ENCODE data around the gene PDE7B. TPM values are rescaled to one million over a fixed set of nuclear protein-coding genes. Genes with fewer than 3 reads are reported as not detected.

PDE7B gene
- total RNA-seq, 1 donor from 2014 or later: 11.1 TPM

GRCh38 chr6:136157743-136158142 is 306.2 kb downstream of the PDE7B start:
- Mint-ChIP-seq H3K4me3 (no peak overlapping the region), H3K36me3 (ENCODE audit: low read depth) (peaks cover 18% of the 10 kb centered on the region), H3K27me3 (ENCODE audit: insufficient read depth) (no peaks in the 10 kb centered on the region), H3K4me1 (ENCODE audit: low read depth) (peaks cover 11% of the 10 kb centered on the region), H3K9me3 (peaks cover 4% of the 10 kb centered on the region), H3K27ac (no peak overlapping the region)
- no peak for DNase-seq (ENCODE audit: low spot score)
- intact Hi-C loops (cut with micrococcal nuclease): no loop called here

DNA sequence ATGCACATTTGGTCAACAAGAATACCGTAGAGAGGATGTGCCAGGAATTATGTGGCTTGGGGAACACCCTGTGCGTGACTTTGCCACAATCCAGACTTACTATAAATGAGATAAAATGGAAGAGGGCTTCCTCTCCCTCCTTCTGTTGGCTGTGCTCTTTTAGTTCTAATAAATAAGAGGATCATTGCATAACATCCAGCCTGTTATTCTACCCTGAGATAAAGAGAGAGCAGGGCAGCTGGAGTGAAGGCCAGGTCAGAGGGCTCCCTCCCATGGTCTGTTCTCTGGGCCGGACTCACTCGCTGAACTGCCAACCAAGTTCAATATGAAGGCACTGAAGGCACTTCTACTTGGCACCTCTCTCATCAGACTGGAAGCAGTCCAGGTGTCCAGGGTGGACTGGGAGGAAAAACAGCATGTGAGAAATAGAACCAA is 306.9 kb downstream of the PDE7B start:
- Mint-ChIP-seq H3K27me3 (ENCODE audit: insufficient read depth) (no peaks in the 10 kb centered on the region), H3K27ac (no peak overlapping the region), H3K36me3 (ENCODE audit: low read depth) (peaks cover 18% of the 10 kb centered on the region), H3K4me3 (no peak overlapping the region), H3K9me3 (peaks cover 4% of the 10 kb centered on the region), H3K4me1 (ENCODE audit: low read depth) (peaks cover 11% of the 10 kb centered on the region)
- intact Hi-C loops (cut with micrococcal nuclease): no loop called here
- DNase-seq (ENCODE audit: low spot score): no peak

DNA sequence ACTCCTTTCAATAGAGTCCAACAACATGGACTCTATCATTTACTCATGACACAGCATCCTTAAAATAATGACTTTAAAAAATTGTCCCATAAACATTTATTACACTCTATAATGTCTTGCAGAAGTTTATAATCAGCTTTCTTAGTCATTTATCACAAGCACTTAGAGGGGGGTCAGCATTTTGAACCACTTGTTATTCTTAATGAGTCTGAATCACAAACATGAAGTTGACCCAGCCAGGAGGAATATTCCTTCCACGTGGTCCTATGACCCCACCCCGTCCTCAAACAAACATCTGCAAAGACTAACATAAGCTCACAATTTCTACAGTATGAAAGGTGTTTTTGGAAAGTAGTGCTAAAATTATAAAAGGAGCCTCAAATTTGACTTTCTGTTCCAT is 307.5 kb downstream of the PDE7B start:
- H3K27ac Mint-ChIP-seq: no peak overlapping the region
- H3K9me3 Mint-ChIP-seq: peaks cover 9% of the 10 kb centered on the region
- DNase-seq (ENCODE audit: low spot score): no peak
- intact Hi-C loops (cut with micrococcal nuclease): no loop called here
- no peak overlapping the region for H3K4me3 Mint-ChIP-seq
- H3K27me3 Mint-ChIP-seq (ENCODE audit: insufficient read depth): no peaks in the 10 kb centered on the region
- peaks cover 22% of the 10 kb centered on the region for H3K36me3 Mint-ChIP-seq (ENCODE audit: low read depth)
- H3K4me1 Mint-ChIP-seq (ENCODE audit: low read depth): peaks cover 11% of the 10 kb centered on the region

- Mint-ChIP-seq H3K4me3 (no peak overlapping the region), H3K9me3 (peaks cover 13% of the 10 kb centered on the region), H3K27me3 (ENCODE audit: insufficient read depth) (no peaks in the 10 kb centered on the region), H3K36me3 (ENCODE audit: low read depth) (peaks cover 16% of the 10 kb centered on the region), H3K27ac (peak overlapping the region; percentile 10), H3K4me1 (ENCODE audit: low read depth) (peaks cover 11% of the 10 kb centered on the region)
- no peak for DNase-seq (ENCODE audit: low spot score)
- intact Hi-C loops (cut with micrococcal nuclease): no loop called here
These were observed 308.7 kb downstream of the PDE7B start for GRCh38 chr6:136160250-136160649.

GRCh38 chr6:136161950-136162349 is 310.4 kb downstream of the PDE7B start:
- Mint-ChIP-seq H3K4me1 (ENCODE audit: low read depth) (peaks cover 11% of the 10 kb centered on the region), H3K27ac (no peak overlapping the region), H3K27me3 (ENCODE audit: insufficient read depth) (no peaks in the 10 kb centered on the region), H3K4me3 (no peak overlapping the region), H3K36me3 (ENCODE audit: low read depth) (peaks cover 22% of the 10 kb centered on the region), H3K9me3 (peaks cover 14% of the 10 kb centered on the region)
- intact Hi-C loops (cut with micrococcal nuclease): no loop called here
- no peak for DNase-seq (ENCODE audit: low spot score)

GRCh38 chr6:136163260-136163659 is 311.8 kb downstream of the PDE7B start:
- no peak overlapping the region for H3K27ac Mint-ChIP-seq
- H3K36me3 Mint-ChIP-seq (ENCODE audit: low read depth): peaks cover 18% of the 10 kb centered on the region
- H3K9me3 Mint-ChIP-seq: peaks cover 18% of the 10 kb centered on the region
- H3K27me3 Mint-ChIP-seq (ENCODE audit: insufficient read depth): no peaks in the 10 kb centered on the region
- no peak for DNase-seq (ENCODE audit: low spot score)
- H3K4me3 Mint-ChIP-seq: no peak overlapping the region
- intact Hi-C loops (cut with micrococcal nuclease): no loop called here
- H3K4me1 Mint-ChIP-seq (ENCODE audit: low read depth): peaks cover 11% of the 10 kb centered on the region

GRCh38 chr6:136166815-136167214 is 315.3 kb downstream of the PDE7B start:
- intact Hi-C loops (cut with micrococcal nuclease): no loop called here
- Mint-ChIP-seq H3K4me3 (no peak overlapping the region), H3K9me3 (peaks cover 21% of the 10 kb centered on the region), H3K27me3 (ENCODE audit: insufficient read depth) (no peaks in the 10 kb centered on the region), H3K4me1 (ENCODE audit: low read depth) (no peaks in the 10 kb centered on the region), H3K27ac (no peak overlapping the region), H3K36me3 (ENCODE audit: low read depth) (peaks cover 19% of the 10 kb centered on the region)
- DNase-seq (ENCODE audit: low spot score): no peak

- no peak for DNase-seq (ENCODE audit: low spot score)
- H3K9me3 Mint-ChIP-seq: peaks cover 16% of the 10 kb centered on the region
- H3K27me3 Mint-ChIP-seq (ENCODE audit: insufficient read depth): no peaks in the 10 kb centered on the region
- peaks cover 18% of the 10 kb centered on the region for H3K36me3 Mint-ChIP-seq (ENCODE audit: low read depth)
- H3K4me1 Mint-ChIP-seq (ENCODE audit: low read depth): peaks cover 7% of the 10 kb centered on the region
- H3K4me3 Mint-ChIP-seq: no peak overlapping the region
- intact Hi-C loops (cut with micrococcal nuclease): no loop called here
- no peak overlapping the region for H3K27ac Mint-ChIP-seq
These were observed 318.1 kb downstream of the PDE7B start for GRCh38 chr6:136169394-136170148.

- H3K27ac Mint-ChIP-seq: no peak overlapping the region
- H3K27me3 Mint-ChIP-seq (ENCODE audit: insufficient read depth): no peaks in the 10 kb centered on the region
- peaks cover 13% of the 10 kb centered on the region for H3K9me3 Mint-ChIP-seq
- H3K36me3 Mint-ChIP-seq (ENCODE audit: low read depth): peaks cover 15% of the 10 kb centered on the region
- H3K4me1 Mint-ChIP-seq (ENCODE audit: low read depth): peaks cover 7% of the 10 kb centered on the region
- DNase-seq (ENCODE audit: low spot score): no peak
- intact Hi-C loops (cut with micrococcal nuclease): no loop called here
- H3K4me3 Mint-ChIP-seq: no peak overlapping the region
These were observed 319.7 kb downstream of the PDE7B start for GRCh38 chr6:136171231-136171630.

- intact Hi-C loops (cut with micrococcal nuclease): no loop called here
These were observed 322.3 kb downstream of the PDE7B start for GRCh38 chr6:136173519-136174507.

DNA sequence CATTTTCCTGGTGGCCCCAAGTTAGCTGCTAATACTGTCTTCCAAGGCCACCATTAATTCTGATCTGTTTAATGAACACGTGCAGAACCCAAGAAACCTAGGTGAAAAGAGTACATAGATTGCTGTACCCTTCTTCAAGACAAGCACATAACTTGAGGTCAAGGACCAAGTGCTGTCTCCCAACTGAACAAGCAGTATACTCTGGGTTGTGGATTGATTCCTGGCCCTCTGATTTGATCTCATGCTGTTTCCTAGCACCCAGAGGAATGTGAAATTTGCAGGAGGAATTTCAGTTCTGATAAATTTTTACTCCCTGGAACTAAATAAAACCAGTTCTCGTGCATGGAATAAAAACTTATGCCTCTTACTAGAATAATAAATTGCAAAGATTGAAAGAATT is 323.0 kb downstream of the PDE7B start:
- Mint-ChIP-seq H3K27ac (no peak overlapping the region), H3K4me1 (ENCODE audit: low read depth) (peaks cover 7% of the 10 kb centered on the region), H3K36me3 (ENCODE audit: low read depth) (peaks cover 11% of the 10 kb centered on the region), H3K4me3 (no peak overlapping the region), H3K27me3 (ENCODE audit: insufficient read depth) (no peaks in the 10 kb centered on the region), H3K9me3 (peaks cover 9% of the 10 kb centered on the region)
- intact Hi-C loops (cut with micrococcal nuclease): no loop called here
- DNase-seq (ENCODE audit: low spot score): no peak

More at GRCh38 chr6:136173519-136174507, 322.3 kb downstream of the PDE7B start:
- Mint-ChIP-seq H3K27me3 (ENCODE audit: insufficient read depth) (no peaks in the 10 kb centered on the region), H3K36me3 (ENCODE audit: low read depth) (peaks cover 14% of the 10 kb centered on the region), H3K4me1 (ENCODE audit: low read depth) (peaks cover 7% of the 10 kb centered on the region), H3K27ac (peak overlapping the region; percentile 53), H3K4me3 (no peak overlapping the region), H3K9me3 (peaks cover 9% of the 10 kb centered on the region)
- DNase-seq (ENCODE audit: low spot score): peak; percentile 1

DNA sequence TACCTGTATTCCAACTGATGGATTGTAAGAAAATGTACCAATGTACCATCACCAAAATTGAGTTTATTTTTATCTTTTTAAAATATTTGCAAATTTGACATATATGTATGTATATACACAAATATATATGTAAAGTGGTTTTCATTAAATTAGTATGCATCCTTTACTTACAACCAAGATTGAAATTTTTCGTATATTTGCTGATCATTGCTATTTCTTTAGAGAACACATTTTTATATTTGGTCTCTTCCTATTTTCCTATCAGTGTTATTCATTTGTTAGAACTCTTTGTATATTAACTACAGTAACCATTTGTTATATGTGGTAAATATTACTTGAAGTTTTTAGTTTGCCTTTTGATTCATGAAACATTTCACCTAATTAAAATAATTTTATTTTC is 324.4 kb downstream of the PDE7B start:
- Mint-ChIP-seq H3K4me3 (no peak overlapping the region), H3K4me1 (ENCODE audit: low read depth) (peaks cover 7% of the 10 kb centered on the region), H3K9me3 (peaks cover 7% of the 10 kb centered on the region), H3K27me3 (ENCODE audit: insufficient read depth) (no peaks in the 10 kb centered on the region), H3K27ac (no peak overlapping the region), H3K36me3 (ENCODE audit: low read depth) (peaks cover 16% of the 10 kb centered on the region)
- DNase-seq (ENCODE audit: low spot score): no peak
- intact Hi-C loops (cut with micrococcal nuclease): no loop called here

DNA sequence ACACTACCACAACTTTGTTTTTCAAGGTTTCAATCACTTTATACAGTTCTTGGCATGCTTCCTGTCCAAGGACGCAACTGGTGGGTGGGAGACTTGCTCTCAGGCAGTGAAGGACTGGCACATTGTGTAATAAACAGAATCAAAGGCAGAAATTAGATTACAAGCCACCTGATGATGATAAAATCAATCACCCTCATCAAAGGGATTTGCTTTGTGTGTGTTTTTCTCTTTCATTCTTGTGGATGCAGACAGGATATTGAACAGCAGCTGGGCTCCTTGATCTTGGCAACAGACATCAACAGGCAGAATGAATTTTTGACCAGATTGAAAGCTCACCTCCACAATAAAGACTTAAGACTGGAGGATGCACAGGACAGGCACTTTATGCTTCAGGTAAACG is 327.2 kb downstream of the PDE7B start:
- DNase-seq (ENCODE audit: low spot score): no peak
- intact Hi-C loops (cut with micrococcal nuclease): no loop called here
- no peak overlapping the region for H3K4me3 Mint-ChIP-seq
- no peak overlapping the region for H3K27ac Mint-ChIP-seq
- peaks cover 10% of the 10 kb centered on the region for H3K36me3 Mint-ChIP-seq (ENCODE audit: low read depth)
- H3K27me3 Mint-ChIP-seq (ENCODE audit: insufficient read depth): no peaks in the 10 kb centered on the region
- H3K9me3 Mint-ChIP-seq: no peaks in the 10 kb centered on the region
- H3K4me1 Mint-ChIP-seq (ENCODE audit: low read depth): peaks cover 2% of the 10 kb centered on the region
